GM20431 (cell line): ENCODE measurements around the gene WNT9A.

ENCODE experiments used
- in situ Hi-C: fragments of 300-500 bp; cut with MseI, MboI; formaldehyde crosslinking; loops from one replicate; pipeline ENCODE4 v1.15.0; 2020; ENCODE audit warnings: low sequenced_read_pairs; ENCODE audit not compliant: unreplicated experiment

The WNT9A gene

GRCh38 chr1:227942716-227943261, 4.9 kb downstream of the WNT9A start:
- in situ Hi-C loops: no loop called here

GRCh38 chr1:227942021-227942715, 5.6 kb downstream of the WNT9A start:
- in situ Hi-C loops: no loop called here

GRCh38 chr1:227941509-227942020, 6.2 kb downstream of the WNT9A start:
- in situ Hi-C loops: no loop called here

GRCh38 chr1:227940791-227941241, 6.9 kb downstream of the WNT9A start:
- in situ Hi-C loops: no loop called here

- in situ Hi-C loops: no loop called here
Measured at GRCh38 chr1:227939791-227940771, 7.7 kb downstream of the WNT9A start.

- in situ Hi-C loops: no loop called here
Measured at GRCh38 chr1:227938911-227939790, 8.6 kb downstream of the WNT9A start.

GRCh38 chr1:227938276-227938675, 9.5 kb downstream of the WNT9A start:
- in situ Hi-C loops: no loop called here

GRCh38 chr1:227937838-227938145, 9.9 kb downstream of the WNT9A start:
- in situ Hi-C loops: no loop called here

- in situ Hi-C loops: no loop called here
Measured at GRCh38 chr1:227937031-227937837, 10.5 kb downstream of the WNT9A start.

GRCh38 chr1:227935826-227936225, 11.9 kb downstream of the WNT9A start:
- in situ Hi-C loops: no loop called here

GRCh38 chr1:227934476-227935313, 13.0 kb downstream of the WNT9A start:
- in situ Hi-C loops: no loop called here

- in situ Hi-C loops: no loop called here
Measured at GRCh38 chr1:227929751-227930472, 17.8 kb downstream of the WNT9A start.

GRCh38 chr1:227928811-227929375, 18.8 kb downstream of the WNT9A start:
- in situ Hi-C loops: no loop called here

GRCh38 chr1:227927971-227928741, 19.6 kb downstream of the WNT9A start:
- in situ Hi-C loops: no loop called here

- in situ Hi-C loops: no loop called here
Measured at GRCh38 chr1:227926896-227927885, 20.5 kb downstream of the WNT9A start.
